AG04449 (cell line): ENCODE measurements around the gene ZNF385A.
"Not testable (repeated sequence)": the region's sequence is repeated elsewhere in the genome, so short reads cannot be mapped to it uniquely, and the experiment has no call there.

ENCODE experiments used
- CTCF ChIA-PET: fragments of 350-600 bp; formaldehyde crosslinking; extraction: SDS; loops from one replicate; lab custom pipeline; 2021; ENCODE audit warnings: antibody characterized with exemption; lab: Yijun Ruan, JAX
- POLR2A ChIA-PET: fragments of 400-600, 350-600 bp; formaldehyde crosslinking; extraction: SDS; loops from one replicate; lab custom pipeline; 2020; ENCODE audit warnings: antibody characterized with exemption, inconsistent platforms; lab: Yijun Ruan, JAX
- DNase-seq: peaks from one replicate; pipeline ENCODE4 v3.0.0-alpha.2; 2010; ENCODE audit warnings: low read depth, low spot score
- H3K4me3 ChIP-seq: 2 replicates; pipeline ENCODE4 v1.5.1; 2011; ENCODE audit warnings: low read depth, mild to moderate bottlenecking, control low read depth, low read length
- TF ChIP-seq, protein P1 (sequence below): IDR thresholded peaks from one replicate; pipeline ENCODE4 v1.5.1; 2011; ENCODE audit warnings: mild to moderate bottlenecking, moderate library complexity, low read length, control low read depth, inconsistent platforms; ENCODE audit not compliant: insufficient read depth; ENCODE audit errors: missing control alignments

The ZNF385A gene

DNA sequence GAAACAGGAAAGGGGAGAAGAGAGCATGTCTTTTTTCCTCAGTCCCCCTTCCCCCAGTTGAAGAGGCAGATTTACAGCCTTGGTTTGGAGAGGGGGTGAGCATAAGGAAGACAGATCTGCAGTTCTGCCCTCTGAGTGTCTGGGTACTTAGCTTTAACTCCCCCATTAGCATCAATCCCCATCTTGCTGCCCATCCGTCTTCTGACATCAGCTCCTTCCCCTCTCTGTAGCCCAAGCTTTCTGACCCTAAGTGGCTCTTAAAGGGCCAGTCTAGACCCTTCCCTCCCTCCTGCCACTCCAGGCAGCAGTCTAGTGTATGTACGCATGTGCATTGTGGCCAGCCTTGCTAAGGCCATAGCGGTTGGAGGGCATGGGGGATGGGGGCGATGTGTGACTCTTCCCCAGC is 27.6 kb downstream of the ZNF385A start:
- POLR2A ChIA-PET, result no interaction called here

DNA sequence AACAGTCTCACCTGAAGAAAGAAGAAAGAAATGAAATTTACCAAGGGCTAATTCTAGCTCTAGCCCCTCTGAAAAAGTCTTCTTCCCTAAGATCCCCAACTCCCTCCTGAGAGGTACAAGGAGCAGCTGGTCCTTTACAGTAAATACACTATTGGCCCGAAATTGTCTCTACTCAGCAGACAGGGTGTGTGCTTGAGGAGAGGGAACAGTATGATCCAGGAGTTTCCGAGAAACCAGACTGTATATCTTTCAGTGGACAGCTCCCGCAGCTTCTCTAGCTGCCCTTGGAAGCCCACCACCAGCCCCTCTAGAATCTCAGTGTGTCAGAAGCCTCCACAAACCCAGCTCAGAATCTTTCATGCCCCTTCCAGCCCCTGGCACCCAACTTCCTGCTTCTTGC is 28.3 kb downstream of the ZNF385A start:
- TF ChIP-seq, protein P1, sequence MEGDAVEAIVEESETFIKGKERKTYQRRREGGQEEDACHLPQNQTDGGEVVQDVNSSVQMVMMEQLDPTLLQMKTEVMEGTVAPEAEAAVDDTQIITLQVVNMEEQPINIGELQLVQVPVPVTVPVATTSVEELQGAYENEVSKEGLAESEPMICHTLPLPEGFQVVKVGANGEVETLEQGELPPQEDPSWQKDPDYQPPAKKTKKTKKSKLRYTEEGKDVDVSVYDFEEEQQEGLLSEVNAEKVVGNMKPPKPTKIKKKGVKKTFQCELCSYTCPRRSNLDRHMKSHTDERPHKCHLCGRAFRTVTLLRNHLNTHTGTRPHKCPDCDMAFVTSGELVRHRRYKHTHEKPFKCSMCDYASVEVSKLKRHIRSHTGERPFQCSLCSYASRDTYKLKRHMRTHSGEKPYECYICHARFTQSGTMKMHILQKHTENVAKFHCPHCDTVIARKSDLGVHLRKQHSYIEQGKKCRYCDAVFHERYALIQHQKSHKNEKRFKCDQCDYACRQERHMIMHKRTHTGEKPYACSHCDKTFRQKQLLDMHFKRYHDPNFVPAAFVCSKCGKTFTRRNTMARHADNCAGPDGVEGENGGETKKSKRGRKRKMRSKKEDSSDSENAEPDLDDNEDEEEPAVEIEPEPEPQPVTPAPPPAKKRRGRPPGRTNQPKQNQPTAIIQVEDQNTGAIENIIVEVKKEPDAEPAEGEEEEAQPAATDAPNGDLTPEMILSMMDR, result no peak
- H3K4me3 ChIP-seq, result no peak overlapping the region
- CTCF ChIA-PET, result interaction anchor here (0.8 to 9.2 kb wide), 11 partner anchors 12 to 142 kb away, joined by 3 to 131 read pairs (median 7); partner anchors contain the start of gene COPZ1
- POLR2A ChIA-PET, result no interaction called here
- DNase-seq, result no peak

More for the DNA sequence above, 27.6 kb downstream of the ZNF385A start:
- no peak overlapping the region for H3K4me3 ChIP-seq
- CTCF ChIA-PET, result interaction anchor here (0.8 to 9.2 kb wide), 14 partner anchors 11 to 149 kb away, joined by 3 to 131 read pairs (median 6); partner anchors contain the start of gene COPZ1
- no peak for DNase-seq
- TF ChIP-seq, protein P1, result no peak

DNA sequence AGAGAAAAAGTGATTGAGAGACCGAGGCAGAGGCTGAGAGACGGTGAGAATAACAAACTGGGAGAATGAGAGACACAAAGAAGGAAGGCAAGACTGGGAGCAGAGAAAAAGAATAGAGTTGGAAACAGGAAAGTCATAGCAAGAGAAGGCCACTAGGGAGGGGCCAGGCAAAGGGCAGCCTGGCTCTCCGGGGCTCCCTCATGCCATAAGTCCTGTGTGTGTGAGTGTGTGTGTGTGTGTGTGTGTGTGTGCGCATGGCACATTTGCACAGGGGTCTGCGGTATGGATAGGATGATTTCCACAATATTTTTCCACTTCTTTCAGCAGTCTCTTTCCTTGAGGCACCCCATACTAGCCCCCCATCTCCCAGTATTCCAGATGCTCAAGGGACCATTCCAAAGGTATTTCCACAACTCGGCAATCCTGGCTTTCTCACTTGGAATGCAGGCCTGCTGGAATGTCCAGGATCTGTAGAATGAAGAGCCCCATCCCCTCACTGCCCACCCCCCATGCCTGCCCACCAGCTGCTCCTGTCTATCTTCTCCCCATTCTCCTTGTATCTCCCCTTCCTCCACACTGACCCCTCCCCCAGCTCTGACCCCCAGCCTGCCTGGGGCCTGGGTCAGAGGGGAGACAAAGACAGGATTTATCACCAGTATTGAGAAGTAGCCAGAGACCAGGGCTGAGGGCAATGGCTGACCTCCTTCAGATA is 29.3 kb downstream of the ZNF385A start:
- no peak for DNase-seq
- no peak overlapping the region for H3K4me3 ChIP-seq
- TF ChIP-seq, protein P1, result peak; percentile 16
- ChIA-PET CTCF (interaction anchor here (1.2 to 9.2 kb wide), 7 partner anchors 13 to 134 kb away, joined by 3 to 131 read pairs (median 13); partner anchors contain the start of gene COPZ1), POLR2A (no interaction called here)

DNA sequence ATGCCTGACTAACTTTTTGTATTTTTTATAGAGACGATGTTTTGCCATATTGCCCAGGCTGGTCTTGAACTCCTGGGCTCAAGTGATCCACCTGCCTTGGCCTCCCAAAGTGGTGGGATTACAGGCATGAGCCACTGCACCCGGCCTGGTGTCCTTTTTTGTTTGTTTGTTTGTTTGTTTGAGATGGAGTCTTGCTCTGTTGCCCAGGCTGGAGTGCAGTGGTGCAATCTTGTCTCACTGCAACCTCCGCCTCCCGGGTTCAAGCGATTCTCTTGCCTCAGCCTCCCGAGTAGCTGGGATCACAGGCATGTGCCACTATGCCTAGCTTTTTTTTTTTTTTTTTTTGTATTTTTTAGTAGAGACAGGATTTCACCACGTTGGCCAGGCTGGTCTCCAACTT is 30.3 kb downstream of the ZNF385A start:
- H3K4me3 ChIP-seq, POLR2A ChIA-PET, DNase-seq: not testable (repeated sequence)
- CTCF ChIA-PET, result interaction anchor here (0.7 to 6.1 kb wide), 6 partner anchors 9 to 30 kb away, joined by 3 to 64 read pairs (median 11); partner anchors contain the start of gene COPZ1

DNA sequence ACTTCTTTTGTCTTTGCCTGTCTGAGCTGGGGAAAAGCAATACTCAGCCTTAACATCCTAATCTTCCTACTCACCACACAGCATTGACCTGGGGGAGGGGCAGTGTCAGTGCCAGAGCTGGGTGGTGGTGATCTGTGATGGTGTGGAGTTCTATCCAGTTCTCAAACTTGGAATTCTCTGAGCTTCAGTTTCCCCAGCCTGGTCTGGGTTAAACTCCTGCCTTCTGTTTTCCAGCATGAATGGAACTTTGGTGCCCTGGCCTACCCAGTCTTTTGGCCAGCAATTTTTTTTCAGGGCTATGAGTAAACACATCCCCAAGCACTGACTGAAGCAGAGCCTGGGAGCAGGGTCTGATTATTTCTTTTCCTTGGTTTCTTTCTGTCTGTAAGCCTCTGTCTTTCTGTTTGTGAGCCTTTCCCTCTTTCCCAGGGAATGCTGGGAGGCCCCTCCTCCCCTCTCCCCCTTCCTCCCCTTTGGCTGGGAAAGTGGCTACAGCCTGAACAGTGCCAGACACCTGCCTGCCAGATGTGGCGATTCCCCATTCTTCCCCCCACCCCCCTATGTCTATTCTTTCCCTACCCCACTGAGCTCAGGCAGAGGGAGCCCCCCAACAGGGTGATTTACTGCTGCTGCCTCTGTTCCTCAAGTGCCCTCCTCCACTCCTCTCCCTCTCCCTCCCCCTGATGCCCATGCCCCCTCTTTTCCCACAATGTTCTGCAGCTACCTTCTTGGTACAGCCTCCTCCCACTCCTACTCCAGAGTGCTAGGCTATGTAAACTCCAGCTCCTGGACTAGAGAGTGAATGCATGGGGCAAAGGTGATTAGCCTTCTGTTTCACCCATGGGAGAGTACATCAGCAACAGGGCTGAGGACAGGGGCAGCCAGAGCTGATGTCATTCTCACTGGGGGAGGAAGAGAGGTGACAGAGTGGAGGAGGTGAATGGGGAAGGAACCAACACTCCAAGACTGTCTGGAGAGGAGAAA is 31.4 kb downstream of the ZNF385A start:
- ChIA-PET CTCF (interaction anchor here (0.7 to 6.1 kb wide), 17 partner anchors 10 to 651 kb away, joined by 3 to 64 read pairs (median 5); partner anchors contain the start of genes COPZ1 and HOXC10), POLR2A (interaction anchor here (0.6 to 1.9 kb wide), 2 partner anchors 26 to 73 kb away, joined by 5 to 8 read pairs; partner anchors contain the start of genes CBX5 and HNRNPA1)
- no peak for DNase-seq
- H3K4me3 ChIP-seq, result no peak overlapping the region
- TF ChIP-seq, protein P1, result no peak

DNA sequence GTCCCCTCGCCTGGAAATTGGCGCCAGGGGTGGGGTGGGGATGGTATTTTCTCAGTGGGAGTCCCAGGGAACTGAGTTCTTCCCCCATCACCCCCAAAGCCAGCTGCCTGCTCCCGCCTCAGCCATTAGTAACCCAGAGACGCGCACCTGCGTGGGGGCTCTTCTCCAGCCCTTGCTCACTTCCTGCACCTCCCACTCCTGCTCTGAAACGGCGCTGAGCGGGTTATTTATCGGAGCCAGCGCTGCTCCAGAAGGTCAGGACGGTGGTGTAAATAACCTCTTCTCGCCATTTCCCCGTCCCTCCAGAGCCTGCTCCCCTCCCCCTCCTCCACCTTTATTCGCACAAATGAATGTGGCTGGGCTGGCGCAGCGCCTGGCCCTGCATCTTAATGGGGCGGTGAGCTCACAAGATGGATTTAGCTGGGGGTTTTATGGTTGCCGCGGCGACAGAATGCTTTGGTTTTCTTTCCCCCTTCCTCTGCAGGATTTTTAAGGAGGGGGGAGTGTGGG is 32.5 kb downstream of the ZNF385A start:
- no peak for DNase-seq
- TF ChIP-seq, protein P1, result no peak
- CTCF ChIA-PET, result interaction anchor here (0.8 to 6.1 kb wide), 15 partner anchors 9 to 144 kb away, joined by 3 to 64 read pairs (median 6); partner anchors contain the start of gene COPZ1
- POLR2A ChIA-PET, result interaction anchor here (1.9 kb wide), 1 partner anchor 72 kb away, joined by 8 read pairs; the partner anchor contains the start of genes CBX5 and HNRNPA1
- no peak overlapping the region; the same call in 1 of the 2 replicates for H3K4me3 ChIP-seq
